ENCODE results near the gene UBE2K. TPM values are rescaled to one million over a fixed set of nuclear protein-coding genes. Genes with fewer than 3 reads are reported as not detected.

The UBE2K gene
- total RNA-seq, 1 experiment from 2014 or later: 126 TPM

DNA sequence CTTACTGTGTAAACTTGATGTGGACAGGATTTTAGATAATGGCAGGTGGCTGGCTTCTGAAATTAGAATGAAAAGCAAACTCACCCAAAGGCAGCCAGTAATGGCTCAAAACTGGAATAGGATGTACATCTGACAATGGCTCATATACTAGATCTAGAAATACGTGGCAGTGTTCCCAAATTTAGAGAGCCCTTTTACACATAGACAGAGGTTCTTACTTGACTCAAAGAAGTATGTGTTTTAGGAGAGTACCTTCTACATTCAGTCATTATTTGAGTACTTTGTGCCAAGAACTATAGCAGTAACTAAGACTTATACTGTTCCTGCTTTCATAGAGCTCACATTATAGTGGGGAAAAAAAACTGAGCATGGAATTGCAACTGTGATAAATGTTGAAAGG is 48.0 kb downstream of the UBE2K start:
- Histone ChIP-seq H3K4me3 (replicated peaks in 1 of 2; ENCODE audit: low read depth in 1 of 2, low read length in 2 of 2) (no peak overlapping the region), H3K4me1 (ENCODE audit: control insufficient read depth in 1 of 2, insufficient read depth in 2 of 2, low read length in 2 of 2) (no peaks in the 10 kb centered on the region), H4K20me1 (ENCODE audit: insufficient read depth) (peaks cover 16% of the 10 kb centered on the region), H3K9me2 (ENCODE audit: insufficient read depth) (no peaks in the 10 kb centered on the region), H3K4me2 (ENCODE audit: low read length) (no peak overlapping the region), H3K27me3 (ENCODE audit: insufficient read depth, low read length) (no peaks in the 10 kb centered on the region), H3K27ac (ENCODE audit: low read depth, low read length) (no peak overlapping the region), H3K9ac (ENCODE audit: low read length) (no peak overlapping the region), H3K36me3 (ENCODE audit: control insufficient read depth in 1 of 2, insufficient read depth in 2 of 2, low read length in 2 of 2) (peaks cover 6 to 13% of the 10 kb centered on the region in 2 experiments; a peak in 3 of 4 replicates), H2AFZ (ENCODE audit: low read depth, low read length, poor library complexity, severe bottlenecking) (no peak overlapping the region), H3K79me2 (ENCODE audit: insufficient read depth, low read length) (peaks cover 95% of the 10 kb centered on the region), H3K9me3 (ENCODE audit: control insufficient read depth in 1 of 2, insufficient read depth in 1 of 2, low read depth in 1 of 2, low read length in 2 of 2) (no peaks in the 10 kb centered on the region)
- ATAC-seq (no peak), DNase-seq (ENCODE audit: low read depth, low spot score) (no peak)
- BruUV-seq (replicated peaks): no TSS peak
- ChIA-PET RAD21 (ENCODE audit: low non-redundant PET in 1 of 2, low total read pairs in 2 of 2, uncharacterized antibody in 2 of 2, unreplicated experiment in 2 of 2) (no interaction called here), POLR2A (interaction anchor here (0.8 kb wide), 1 partner anchor 21 kb away, joined by 3 read pairs; no protein-coding TSS in a partner anchor), CTCF (no interaction called here)
- intact Hi-C loops (cut with micrococcal nuclease): no loop called here
- no peak for TF ChIP-seq FOSL1 (IDR thresholded peaks at IDR 0.05; ENCODE audit: low read depth)
- no peak for TF ChIP-seq REST (IDR thresholded peaks at IDR 0.05; ENCODE audit: low read depth)
- no peak for TF ChIP-seq RAD21 (IDR thresholded peaks at IDR 0.05; ENCODE audit: low read depth)
- no peak for TF ChIP-seq SRF (IDR thresholded peaks at IDR 0.05; ENCODE audit: low read depth)
- TF ChIP-seq ELF1 (IDR thresholded peaks at IDR 0.05; ENCODE audit: borderline replicate concordance, low read depth): no peak
- no peak for TF ChIP-seq YY1 (IDR thresholded peaks at IDR 0.05; ENCODE audit: extremely low read depth, insufficient replicate concordance, low read depth, low read length)
- no peak for TF ChIP-seq EGR1 (IDR thresholded peaks at IDR 0.05; ENCODE audit: low read depth)
- TF ChIP-seq, protein P1, sequence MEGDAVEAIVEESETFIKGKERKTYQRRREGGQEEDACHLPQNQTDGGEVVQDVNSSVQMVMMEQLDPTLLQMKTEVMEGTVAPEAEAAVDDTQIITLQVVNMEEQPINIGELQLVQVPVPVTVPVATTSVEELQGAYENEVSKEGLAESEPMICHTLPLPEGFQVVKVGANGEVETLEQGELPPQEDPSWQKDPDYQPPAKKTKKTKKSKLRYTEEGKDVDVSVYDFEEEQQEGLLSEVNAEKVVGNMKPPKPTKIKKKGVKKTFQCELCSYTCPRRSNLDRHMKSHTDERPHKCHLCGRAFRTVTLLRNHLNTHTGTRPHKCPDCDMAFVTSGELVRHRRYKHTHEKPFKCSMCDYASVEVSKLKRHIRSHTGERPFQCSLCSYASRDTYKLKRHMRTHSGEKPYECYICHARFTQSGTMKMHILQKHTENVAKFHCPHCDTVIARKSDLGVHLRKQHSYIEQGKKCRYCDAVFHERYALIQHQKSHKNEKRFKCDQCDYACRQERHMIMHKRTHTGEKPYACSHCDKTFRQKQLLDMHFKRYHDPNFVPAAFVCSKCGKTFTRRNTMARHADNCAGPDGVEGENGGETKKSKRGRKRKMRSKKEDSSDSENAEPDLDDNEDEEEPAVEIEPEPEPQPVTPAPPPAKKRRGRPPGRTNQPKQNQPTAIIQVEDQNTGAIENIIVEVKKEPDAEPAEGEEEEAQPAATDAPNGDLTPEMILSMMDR (IDR thresholded peaks at IDR 0.05 in 2 of 3, conservative IDR thresholded peaks at IDR 0.05 in 1 of 3; ENCODE audit: borderline replicate concordance in 1 of 3, insufficient read depth in 1 of 3, low read depth in 2 of 3, low read length in 2 of 3): no peak
- TF ChIP-seq POLR2AphosphoS5 (IDR thresholded peaks at IDR 0.05; ENCODE audit: low read depth, low read length): no peak
- no peak for TF ChIP-seq MAX (IDR thresholded peaks at IDR 0.05)
- TF ChIP-seq EZH2 (IDR thresholded peaks at IDR 0.05): no peak
- no peak for TF ChIP-seq POLR2A (IDR thresholded peaks at IDR 0.05; ENCODE audit: borderline replicate concordance, extremely low read depth, insufficient read depth, insufficient read length)
- no peak for TF ChIP-seq ZFX (IDR thresholded peaks at IDR 0.05)
- TF ChIP-seq CEBPB (IDR thresholded peaks at IDR 0.05; ENCODE audit: low read depth): no peak
- TF ChIP-seq SP1 (IDR thresholded peaks at IDR 0.05; ENCODE audit: low read depth): no peak
- no peak for TF ChIP-seq ATF3 (IDR thresholded peaks at IDR 0.05)
- no peak for TF ChIP-seq CBX3 (IDR thresholded peaks at IDR 0.05; ENCODE audit: low read depth)
- TF ChIP-seq EZH2phosphoT487 (IDR thresholded peaks at IDR 0.05; ENCODE audit: borderline replicate concordance): no peak
- no peak for TF ChIP-seq TCF7L2 (IDR thresholded peaks at IDR 0.05; ENCODE audit: borderline replicate concordance, extremely low read depth, insufficient read depth, insufficient read length)
